T-helper 1 cell treated with Interleukin-12 subunit alpha and Interleukin-12 subunit beta and Interleukin-4 antibody, amounts not matched to agents 30 ng/mL and 1 ng/mL, for 36 hours (primary cell): ENCODE measurements around the gene MED13. TPM values are rescaled to one million over a fixed set of nuclear protein-coding genes. Genes with fewer than 3 reads are reported as not detected.
"Not testable (repeated sequence)": the region's sequence is repeated elsewhere in the genome, so short reads cannot be mapped to it uniquely, and the experiment has no call there.

ENCODE experiments used
- intact Hi-C: fragments of 100-400 bp; cut with micrococcal nuclease; formaldehyde crosslinking; loops from one replicate; pipeline ENCODE4 v1.15.1; 2024
- total RNA-seq: library from RNA; stranded (reverse); gene quantifications from 2 replicates; pipeline ENCODE4 v1.2.3, GENCODE V29; 2022

The MED13 gene
- total RNA-seq, 1 donor from 2014 or later = 70.7 TPM

DNA sequence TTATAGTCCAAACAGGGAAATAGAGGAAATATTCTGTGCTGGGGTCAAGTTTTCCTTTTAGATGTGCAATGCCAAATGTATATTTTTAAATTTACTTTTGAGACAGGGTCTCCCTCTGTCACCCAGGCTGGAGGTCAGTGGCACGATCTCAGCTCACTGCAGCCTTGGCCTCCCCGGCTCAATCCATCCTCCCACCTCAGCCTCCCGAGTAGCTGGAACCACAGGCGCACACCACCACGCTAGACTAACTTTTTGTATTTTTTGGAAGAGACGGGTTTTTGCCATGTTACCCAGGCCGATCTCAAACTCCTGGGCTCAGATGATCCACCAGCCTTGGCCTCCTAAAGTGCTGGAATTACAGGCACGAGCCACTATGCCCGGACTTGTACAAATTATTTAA is 25.8 kb upstream of the MED13 start:
- intact Hi-C loops = no loop called here

DNA sequence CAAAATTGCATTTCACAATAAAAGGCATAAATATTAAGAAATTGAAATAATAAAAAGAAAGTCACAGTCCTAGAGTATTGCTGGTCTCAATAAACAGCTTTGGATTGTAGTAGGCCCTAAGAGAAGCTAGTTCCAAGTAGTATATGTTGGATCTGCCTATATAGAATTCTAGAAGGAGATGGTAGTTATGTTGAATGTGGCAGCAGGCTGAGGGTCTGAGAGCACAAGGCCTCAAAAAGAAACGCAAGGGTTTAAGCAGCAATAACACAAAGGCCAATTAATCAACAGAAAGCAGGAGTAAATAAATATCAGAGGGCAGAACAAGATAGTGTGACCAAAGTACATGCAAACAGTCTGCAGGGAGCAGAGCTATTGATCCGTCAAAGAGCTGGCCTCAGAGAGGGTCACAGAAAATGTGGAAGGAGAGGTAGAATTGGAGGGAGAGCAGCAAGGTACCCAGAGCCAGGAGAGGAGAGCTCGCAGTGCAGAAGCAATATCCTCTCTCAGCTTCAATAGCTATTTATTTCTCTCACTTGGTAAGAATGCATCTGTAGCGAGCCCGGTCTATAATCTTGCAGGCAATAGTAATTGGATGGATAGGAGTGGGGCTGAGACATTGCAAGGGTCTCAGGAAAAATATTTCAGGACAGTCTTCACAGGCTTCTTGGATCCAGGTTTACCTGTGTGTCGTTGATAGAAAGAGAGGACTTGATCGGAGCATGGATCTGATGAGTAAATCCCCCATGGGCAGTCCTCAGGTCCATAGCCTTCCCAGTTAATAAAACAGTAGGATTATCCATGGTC is 25.1 kb upstream of the MED13 start:
- intact Hi-C loops = no loop called here

DNA sequence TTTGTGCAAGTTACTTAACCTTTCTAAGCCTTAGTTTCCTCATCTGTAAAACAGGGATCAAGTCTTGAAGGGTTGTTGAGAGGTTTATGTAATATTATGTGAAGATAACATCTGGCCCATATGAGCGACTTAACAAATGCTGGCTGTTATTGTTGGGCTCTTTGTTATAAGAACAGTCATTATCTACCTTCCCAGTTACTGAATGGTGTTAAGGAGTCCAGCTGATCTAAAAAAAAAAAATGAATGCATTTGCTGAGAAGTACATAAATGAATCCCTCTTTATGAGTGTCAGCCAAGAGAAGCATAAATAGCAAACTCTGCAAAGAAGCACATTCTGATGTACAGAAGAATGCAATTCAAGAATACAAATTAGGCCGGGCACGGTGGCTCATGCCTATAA is 24.3 kb upstream of the MED13 start:
- intact Hi-C loops = no loop called here

DNA sequence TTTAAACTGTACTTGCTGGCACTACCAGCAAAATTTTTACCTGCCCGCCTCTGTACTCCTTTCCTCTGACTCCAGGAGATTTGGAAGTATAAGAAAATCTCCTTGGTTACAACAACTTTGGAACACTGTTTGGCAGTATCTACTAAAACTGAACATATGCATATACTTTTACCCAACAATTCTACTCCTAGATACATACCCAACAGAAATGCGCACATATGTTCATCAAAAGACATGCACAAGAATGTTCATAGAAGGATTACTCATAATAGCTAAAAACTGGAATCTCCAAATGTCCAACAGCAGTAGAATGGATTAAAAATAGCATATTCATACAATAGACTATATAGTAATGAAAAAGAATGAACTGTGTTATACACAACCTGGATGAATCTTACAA is 21.7 kb upstream of the MED13 start:
- intact Hi-C loops = no loop called here

DNA sequence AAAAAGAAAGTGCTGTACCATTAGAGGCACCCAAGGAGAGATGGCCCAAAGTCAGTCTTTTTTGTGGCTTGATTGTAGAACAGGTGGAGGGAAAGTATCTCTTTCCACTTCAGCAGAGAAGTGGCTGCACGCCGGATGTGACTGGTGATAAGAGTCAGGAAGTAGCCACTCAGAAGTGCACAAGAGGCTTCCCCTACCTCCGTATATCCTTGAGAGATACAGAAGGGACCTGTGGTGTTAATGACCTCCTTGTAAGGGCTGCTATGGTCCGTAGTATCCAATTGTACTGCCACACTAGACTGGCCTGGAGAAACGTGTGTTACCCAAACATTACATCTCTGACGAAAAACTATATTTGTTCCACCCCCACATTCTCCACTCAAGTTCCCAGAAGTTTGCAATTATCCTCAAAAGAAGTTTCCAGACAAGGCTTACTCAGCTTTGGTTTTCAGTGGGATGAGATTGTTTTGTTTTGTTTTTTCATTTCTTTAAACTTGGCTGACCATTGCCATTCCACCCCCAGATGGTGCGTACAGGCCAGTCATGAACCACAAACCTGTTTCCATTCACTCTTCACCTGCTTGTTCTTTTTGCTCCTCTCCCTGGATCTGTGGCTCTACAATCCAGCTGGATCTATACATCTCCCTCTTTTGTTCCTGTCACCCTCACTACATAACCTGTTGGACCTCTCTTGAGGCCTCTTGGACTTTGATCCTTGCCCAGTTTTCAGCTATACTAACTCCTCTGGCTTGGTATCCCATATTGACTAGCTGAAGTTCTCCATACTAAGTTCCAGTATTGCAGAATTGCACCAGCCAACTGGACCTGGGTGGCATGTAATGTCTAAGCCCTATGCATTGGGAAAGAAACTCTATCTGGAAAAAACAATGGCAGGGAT is 20.7 kb upstream of the MED13 start:
- intact Hi-C loops = no loop called here

DNA sequence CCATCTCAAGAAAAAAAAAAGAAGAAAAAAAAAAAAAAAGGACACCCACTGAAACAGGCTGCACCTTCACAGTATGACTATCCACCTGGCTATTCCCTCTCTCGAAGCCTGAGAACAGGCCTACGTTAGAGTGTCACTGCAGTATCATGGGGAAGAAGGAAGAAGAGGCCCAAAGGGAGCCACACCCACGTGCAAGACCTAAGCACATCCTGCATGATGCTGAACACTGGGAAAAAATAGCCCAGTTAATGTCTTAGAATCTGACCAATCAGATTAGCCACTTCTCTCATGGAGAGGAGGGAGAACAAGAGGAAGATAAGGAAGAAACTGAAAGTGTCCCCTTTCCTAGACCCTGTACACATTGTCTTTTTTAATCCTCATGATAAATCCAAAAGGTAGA is 19.5 kb upstream of the MED13 start:
- intact Hi-C loops = no loop called here

DNA sequence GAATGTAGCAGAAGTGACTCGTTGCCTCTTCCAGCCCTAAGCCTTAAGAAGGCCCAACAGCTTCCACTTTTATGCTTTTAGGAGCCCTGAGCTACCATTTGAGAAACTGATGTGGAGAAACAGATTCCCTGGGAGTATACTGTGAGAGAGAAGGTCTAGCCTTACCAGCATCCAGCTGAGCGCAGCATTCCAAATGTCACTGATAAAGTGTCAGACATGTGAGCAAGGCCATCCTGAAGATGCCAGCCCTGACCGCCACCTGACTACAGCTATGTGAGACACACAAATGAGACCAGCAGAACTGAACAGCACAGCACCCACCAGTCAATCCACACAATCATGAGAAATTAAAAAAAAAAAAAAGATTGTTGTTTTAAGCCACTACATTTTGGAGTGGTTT is 18.6 kb upstream of the MED13 start:
- intact Hi-C loops = no loop called here

DNA sequence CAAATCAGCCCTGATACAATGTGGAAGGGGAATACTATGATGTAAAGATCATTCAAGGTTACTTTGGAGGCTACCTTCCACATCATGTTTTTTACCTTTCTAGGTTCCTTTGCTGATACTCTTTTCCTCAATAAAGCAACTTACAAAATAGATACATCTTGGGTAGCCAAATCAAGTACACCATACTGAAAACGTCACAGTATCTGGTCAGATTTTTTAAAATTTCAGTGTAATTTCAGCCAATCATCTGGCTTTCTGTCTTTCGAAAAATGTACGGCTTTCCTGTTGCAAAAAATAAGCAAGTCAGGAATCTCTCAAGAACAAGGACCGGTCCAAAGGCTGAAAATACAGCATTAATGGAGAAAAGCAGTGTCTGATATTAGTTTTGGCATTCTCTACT is 15.6 kb upstream of the MED13 start:
- intact Hi-C loops = no loop called here

DNA sequence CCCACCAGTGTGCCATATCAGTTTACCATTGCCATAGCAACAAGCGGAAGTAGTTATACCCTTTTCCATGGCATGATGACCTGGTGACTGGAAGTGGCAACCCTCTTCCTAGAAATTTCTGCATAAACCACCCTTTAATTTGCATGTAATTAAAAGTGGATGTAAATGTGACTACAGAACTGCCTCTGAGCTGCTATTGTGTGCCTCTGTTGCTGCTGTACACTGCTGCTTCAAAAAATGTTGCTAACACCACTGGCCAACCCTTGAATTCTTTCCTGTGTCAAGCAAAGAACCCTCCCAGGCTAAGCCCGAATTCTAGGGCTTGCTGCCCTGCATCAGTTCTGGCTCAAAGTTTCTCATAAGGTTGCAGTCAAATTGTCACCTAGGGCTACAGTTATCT is 12.9 kb upstream of the MED13 start:
- intact Hi-C loops = no loop called here

DNA sequence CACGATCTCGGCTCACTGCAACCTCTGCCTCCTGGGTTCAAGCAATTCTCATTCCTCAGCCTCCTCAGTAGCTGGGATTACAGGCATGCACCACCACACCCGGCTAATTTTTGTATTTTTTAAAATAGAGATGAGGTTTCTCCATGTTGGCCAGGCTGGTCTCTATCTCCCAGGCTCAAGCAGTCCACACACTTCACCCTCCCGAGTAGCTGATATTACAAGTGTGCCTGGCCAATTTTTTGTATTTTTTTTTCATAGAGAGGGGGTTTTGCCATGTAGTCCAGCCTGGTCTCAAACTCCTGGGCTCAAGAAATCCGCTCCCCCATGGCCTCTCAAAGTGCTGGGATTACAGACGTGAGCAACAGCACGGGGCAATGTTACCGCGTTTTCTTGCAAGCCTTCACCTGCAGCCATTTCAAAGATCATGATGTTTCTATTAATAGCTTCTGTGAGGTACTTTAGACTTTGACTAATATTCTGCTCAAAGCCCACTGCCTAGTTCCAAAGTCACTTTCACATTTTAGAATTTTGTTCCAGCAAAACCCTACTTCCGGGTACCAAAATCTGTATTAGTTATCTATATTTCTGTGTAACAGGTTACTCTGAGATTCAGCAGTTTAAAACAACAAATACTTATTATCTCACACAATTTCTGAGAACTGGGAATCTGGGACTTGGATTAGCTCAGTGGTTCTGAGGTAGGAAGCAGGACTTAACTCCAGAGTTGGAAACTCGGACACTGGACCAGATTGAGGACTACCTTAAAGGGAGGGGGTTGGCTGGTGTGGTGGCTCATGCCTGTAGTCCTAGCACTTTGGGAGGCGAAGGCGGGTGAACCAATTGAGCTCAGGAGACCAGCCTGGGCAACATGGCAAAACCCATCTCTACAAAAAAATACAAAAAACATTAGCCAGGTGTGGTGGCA is 12.0 kb upstream of the MED13 start:
- intact Hi-C loops = no loop called here

DNA sequence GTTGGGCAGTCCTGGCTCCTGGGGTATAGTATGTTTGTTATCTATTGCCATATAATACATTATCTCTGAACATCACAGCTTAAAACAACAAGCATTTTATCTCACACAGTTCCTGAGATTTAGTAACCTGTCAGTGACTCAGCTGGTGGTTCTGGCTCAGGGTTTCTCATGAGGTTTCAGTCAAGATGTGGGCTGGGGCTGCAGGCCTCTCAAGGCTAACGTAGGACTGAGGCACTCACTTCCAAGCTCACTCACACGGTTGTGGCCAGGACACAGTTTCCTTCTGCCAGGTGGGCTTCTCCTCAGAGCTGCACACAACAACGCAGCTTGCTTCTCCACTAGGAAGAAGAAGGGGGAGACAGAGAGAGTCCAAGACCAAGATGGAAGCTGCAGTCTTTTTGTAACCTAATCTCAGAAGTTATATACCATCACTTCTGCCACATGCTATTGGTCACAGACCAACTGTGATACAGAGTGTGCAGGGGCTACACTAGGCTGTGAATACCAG is 10.3 kb upstream of the MED13 start:
- intact Hi-C loops = no loop called here

DNA sequence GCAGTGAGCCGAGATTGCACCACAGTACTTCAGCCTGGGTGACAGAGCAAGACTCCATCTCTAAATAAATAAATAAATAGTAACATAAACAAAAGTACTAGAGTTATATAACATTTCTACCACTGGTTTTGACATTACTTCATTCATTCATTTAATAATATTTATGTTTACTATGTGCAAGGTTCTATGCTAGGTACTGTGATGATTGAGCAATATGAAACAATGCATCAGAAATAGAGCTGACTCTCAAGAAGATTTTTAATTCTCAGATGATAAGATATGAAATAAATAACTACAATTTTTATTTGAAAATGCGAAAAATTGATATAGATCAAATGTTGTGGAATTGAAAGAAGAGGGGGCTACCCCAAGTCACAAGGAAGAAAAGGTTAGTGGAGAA is 8.9 kb upstream of the MED13 start:
- intact Hi-C loops = no loop called here

DNA sequence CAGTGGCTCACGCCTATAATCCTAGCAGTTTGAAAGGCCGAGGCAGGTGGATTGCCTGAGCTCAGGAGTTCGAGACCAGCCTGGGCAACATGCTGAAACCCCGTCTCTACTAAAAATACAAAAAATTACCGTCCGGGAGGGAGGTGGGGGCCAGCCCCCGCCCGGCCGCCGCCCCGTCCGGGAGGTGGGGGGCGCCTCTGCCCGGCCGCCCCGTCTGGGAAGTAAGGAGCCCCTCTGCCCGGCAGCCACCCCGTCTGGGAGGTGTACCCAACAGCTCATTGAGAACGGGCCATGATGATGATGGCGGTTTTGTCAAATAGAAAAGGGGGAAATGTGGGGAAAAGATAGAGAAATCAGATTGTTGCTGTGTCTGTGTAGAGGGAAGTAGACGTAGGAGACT is 7.8 kb upstream of the MED13 start:
- intact Hi-C loops = not testable (repeated sequence)

DNA sequence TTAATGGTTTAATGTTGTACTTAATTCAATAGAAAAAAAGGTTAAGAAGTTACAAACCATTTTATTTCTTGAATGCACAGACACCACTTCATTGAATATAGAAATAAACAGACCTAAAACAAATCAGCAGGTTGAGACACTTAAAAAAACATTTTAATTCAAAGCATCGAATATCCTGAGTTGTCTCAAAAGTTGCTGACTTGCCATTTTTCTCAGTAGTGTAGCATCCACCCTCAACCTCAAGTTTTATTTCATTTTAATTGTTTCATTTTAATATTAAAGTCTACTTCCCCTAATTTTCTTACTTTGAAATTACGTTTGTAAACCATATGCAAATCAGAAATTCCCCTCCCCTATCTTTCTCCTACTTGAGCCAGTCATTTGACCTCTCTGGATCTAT is 5.8 kb upstream of the MED13 start:
- intact Hi-C loops = no loop called here

DNA sequence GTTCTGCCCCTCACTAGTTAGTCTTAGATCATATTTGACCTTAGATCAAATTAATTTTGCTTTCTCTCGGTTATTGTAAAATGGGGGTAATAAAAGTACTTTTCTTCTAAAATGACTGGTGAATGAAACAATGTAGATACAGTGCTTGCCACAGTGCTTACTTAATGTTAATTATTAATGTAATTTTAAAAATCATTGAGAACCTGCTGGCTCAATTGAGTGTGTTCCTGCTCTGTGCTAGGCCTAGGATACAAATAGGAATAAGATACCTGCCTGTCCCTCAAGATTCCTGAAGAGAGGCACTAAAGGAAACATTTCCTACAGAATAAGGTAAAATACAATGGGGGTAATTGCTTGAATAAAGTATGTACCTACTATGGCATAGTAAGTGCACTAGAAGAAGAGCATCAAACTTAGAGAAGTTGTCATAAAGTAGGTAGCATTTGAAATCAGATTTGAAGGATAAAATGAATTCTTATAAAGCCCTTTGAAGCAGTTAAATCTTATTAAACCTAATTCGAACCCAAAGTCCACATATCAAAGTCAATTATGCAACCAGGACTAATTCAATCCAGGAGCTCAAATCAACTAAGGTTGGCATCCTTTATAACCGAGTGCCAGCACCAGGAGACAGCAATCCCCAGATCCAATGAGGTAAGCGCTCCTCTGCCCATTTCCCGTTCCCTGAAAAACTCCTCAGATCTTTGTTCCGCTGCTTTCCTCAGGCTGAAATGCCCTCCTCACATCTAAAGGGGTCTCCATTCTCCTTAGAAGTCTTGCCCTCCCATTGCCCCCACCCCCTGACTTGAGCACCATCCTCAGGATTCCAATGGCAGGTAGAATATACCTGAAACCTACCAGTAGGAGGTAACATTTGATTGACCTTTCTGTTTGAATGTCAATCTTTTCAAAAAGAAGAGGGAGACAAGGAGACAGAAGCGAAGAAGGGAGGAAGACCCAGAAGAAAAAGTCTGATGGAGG is 2.4 kb upstream of the MED13 start:
- intact Hi-C loops = loop anchor here (2.0 to 10.0 kb wide), 2 partner anchors 407 to 651 kb away; partner anchors contain the start of gene TLK2

DNA sequence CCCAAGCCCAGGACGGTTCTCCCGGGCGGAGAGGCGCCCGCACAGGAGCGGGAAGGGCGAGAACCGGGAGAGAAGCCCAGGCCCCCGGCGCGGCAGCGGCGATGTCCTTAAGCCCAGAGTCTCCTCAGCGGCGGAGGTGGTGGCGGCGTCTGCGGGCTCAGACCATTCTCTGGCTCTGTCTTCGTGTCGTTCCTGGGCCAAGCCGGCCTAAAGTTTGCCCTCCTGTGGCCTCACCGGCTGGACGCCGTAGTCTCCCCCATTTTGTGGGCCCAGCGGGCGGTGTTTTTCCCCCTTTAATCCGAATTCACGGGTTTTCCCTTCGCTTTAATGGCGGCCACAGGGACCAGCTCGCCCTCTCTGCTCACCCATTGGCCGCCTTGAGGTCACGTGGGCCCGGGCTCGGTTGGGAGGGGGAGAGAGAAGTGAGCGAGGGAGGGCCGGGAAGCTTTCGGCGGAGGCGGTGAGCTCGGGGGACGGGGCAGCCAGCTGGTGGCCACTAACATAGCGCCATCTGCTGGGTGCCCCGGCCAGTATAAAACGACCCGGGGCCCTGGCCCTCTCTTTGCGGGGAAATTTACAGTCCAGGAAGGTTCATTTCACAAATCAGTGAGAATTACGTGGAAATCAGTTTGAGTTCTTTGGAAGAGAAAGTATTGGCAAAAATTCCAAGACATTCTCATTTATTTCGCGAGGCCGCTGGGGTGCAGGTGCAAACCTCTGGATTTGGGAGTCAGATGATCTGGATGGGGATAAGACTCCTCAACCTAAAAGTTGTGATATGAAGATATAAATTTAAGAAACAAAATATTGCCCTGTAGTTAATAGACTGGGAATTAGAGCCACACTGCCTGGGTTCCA is 762 bp upstream of the MED13 start:
- intact Hi-C loops = loop anchor here (1.0 to 10.0 kb wide), 7 partner anchors 43 to 1389 kb away; partner anchors contain the start of genes BCAS3, METTL2A and TLK2

DNA sequence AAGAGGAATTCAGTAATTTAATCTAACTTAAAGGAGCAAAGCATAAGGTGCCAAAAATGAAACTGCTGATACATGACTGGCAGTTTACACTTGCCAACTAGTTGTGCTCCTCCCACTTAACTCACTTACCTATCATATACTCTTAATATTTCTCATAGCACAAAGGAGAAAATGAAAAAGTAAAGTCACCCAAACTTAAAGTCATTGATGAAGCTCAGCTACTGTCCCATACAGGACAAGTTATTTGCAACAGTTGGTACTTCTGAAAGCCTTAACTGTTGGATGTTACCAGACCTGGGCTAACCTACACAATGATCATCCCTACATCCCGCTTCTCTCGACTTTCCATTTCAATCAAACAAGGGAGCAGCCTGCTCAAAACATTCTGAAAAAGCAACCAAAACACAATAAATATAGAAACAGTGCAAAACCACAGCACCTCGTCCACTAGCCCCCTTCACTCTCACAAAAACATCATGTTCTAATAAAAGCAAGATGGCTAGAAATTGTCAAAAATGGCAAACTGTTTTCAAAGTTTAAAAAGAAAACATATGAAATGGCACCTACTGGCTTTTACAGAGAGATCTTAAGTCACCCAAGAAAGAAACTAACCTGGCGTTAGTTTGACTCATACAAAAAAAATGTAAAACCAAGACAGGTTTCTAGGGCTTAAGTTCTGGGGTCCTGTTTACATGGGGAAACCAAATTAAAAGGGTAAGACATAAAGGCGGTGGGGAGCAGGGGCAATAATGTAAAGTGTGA is 868 bp downstream of the MED13 start:
- intact Hi-C loops = loop anchor here (1.0 to 10.0 kb wide), 3 partner anchors 201 to 411 kb away; partner anchors contain the start of genes BRIP1, METTL2A and TLK2

DNA sequence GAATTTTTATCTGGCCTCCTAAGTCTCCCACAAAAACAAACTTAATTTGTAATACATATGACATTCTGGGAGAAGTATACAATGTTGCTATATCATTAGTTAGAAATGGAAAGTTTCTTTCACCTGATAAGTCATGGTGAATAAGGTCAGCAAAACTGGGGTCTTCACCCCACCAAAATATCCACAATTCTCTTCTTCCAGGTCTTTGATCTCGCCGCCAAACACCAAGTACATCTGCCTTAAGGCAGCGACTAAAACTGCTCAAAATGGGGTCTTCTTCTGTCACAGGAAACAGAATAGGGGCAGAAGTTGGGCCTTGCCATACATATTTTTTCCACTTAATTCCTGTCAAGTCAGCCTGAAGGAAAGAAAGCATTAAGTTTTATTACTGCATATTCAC is 2.1 kb downstream of the MED13 start:
- intact Hi-C loops = loop anchor here (10.0 kb wide), 1 partner anchor 412 kb away; the partner anchor contains the start of gene TLK2
